Endothelial cell of umbilical vein (primary cell): ENCODE measurements around the gene RAMAC. TPM values are rescaled to one million over a fixed set of nuclear protein-coding genes. Genes with fewer than 3 reads are reported as not detected.

ENCODE experiments used
- BruUV-seq: library from RNA; stranded (reverse); fragments of 400-500 nt; replicated peaks from 2 replicates; lab custom pipeline; 2021; lab: Mats Ljungman, UMichigan
- CTCF ChIA-PET: fragments of 300-600, 350-600 bp; sonication (Branson Sonifier 250); formaldehyde crosslinking; loops from one replicate; lab custom pipeline; 2021; ENCODE audit warnings: antibody characterized with exemption, inconsistent platforms; lab: Charles Lee
- POLR2A ChIA-PET: fragments of 300-600, 350-600 bp; sonication (Branson Sonifier 250); formaldehyde crosslinking; loops from one replicate; lab custom pipeline; 2021; ENCODE audit warnings: antibody characterized with exemption, inconsistent platforms; lab: Charles Lee
- DNase-seq: peaks from one replicate; pipeline ENCODE4 v3.0.0-alpha.2; 2011; ENCODE audit warnings: low read depth, low spot score
- FAIRE-seq: peaks from 2 replicates; lab custom pipeline; 2011; peaks lifted over from hg19 to GRCh38; lab: Jason Lieb, UNC
- H2AFZ ChIP-seq: 2 replicates; pipeline ENCODE4 v1.6.0; 2012; ENCODE audit warnings: low read depth, low read length, control low read depth, inconsistent platforms
- H3K27ac ChIP-seq: 2 replicates; pipeline ENCODE4 v1.5.1; 2011; ENCODE audit warnings: low read depth, mild to moderate bottlenecking, control low read depth, low read length, moderate library complexity; ENCODE audit not compliant: insufficient read depth
- H3K27me3 ChIP-seq, 2 experiments: 2 replicates each; pipeline versions ENCODE4 v1.6.0 to v1.6.1; 2011; ENCODE audit warnings: low read length in 2 of 2, mixed read lengths in 1 of 2; ENCODE audit not compliant: control insufficient read depth in 2 of 2, insufficient read depth in 2 of 2
- H3K36me3 ChIP-seq, 2 experiments: 2 replicates in 1 of 2; 3 replicates in 1 of 2; pipeline ENCODE4 v1.5.1; 2011; ENCODE audit warnings: low read length in 2 of 2, mild to moderate bottlenecking in 1 of 2, moderate library complexity in 1 of 2; ENCODE audit not compliant: control insufficient read depth in 2 of 2, insufficient read depth in 2 of 2; ENCODE audit errors: extremely low read depth in 1 of 2
- H3K4me1 ChIP-seq: 3 replicates; pipeline ENCODE4 v1.5.1; 2011; ENCODE audit warnings: mild to moderate bottlenecking, low read length; ENCODE audit not compliant: control insufficient read depth, insufficient read depth; ENCODE audit errors: extremely low read depth
- H3K4me2 ChIP-seq: 2 replicates; pipeline ENCODE4 v1.6.1; 2011; ENCODE audit warnings: low read length, control low read depth, mixed read lengths; ENCODE audit not compliant: insufficient read depth
- H3K4me3 ChIP-seq, 3 experiments: fragments of 200-600 bp in 1 of 3; sonication (generic), shearing (Covaris generic) in 1 of 3; replicated peaks in 1 of 3; 2 replicates each; pipeline ENCODE4 v1.5.1; 2011 to 2016; ENCODE audit warnings: control low read depth in 3 of 3, low read length in 3 of 3, mild to moderate bottlenecking in 2 of 3, inconsistent platforms in 1 of 3, low read depth in 1 of 3, moderate library complexity in 1 of 3; ENCODE audit not compliant: insufficient read depth in 1 of 3
- H3K79me2 ChIP-seq: 2 replicates; pipeline ENCODE4 v1.6.0; 2012; ENCODE audit warnings: low read length, inconsistent platforms; ENCODE audit not compliant: control insufficient read depth, insufficient read depth
- H3K9ac ChIP-seq: replicated peaks from 2 replicates; pipeline ENCODE3; 2011; ENCODE audit warnings: low read length, control low read depth; ENCODE audit not compliant: insufficient read depth; ENCODE audit errors: extremely low read depth
- H3K9me1 ChIP-seq: replicated peaks from 3 replicates; pipeline ENCODE4 v1.6.0; 2011; ENCODE audit warnings: mild to moderate bottlenecking, low read length; ENCODE audit not compliant: control insufficient read depth, insufficient read depth; ENCODE audit errors: extremely low read depth
- H3K9me3 ChIP-seq: replicated peaks from 2 replicates; pipeline ENCODE4 v1.5.1; 2012; ENCODE audit warnings: low read length, inconsistent platforms; ENCODE audit not compliant: control insufficient read depth, insufficient read depth
- H4K20me1 ChIP-seq: replicated peaks from 2 replicates; pipeline ENCODE3; 2011; ENCODE audit warnings: mild to moderate bottlenecking, low read length; ENCODE audit not compliant: control insufficient read depth, insufficient read depth; ENCODE audit errors: extremely low read depth
- CTCF ChIP-seq, 2 donors: IDR thresholded peaks; 1 replicate in 1 of 2; 2 replicates in 1 of 2; pipeline ENCODE4 v1.5.1; 2011; ENCODE audit warnings: low read length in 2 of 2, mild to moderate bottlenecking in 2 of 2, moderate library complexity in 2 of 2, control low read depth in 1 of 2, inconsistent platforms in 1 of 2, low read depth in 1 of 2; ENCODE audit not compliant: insufficient read depth in 1 of 2; ENCODE audit errors: extremely low read depth in 1 of 2
- EZH2 ChIP-seq: IDR thresholded peaks from 2 replicates; pipeline ENCODE4 v1.6.1; 2012; ENCODE audit warnings: borderline replicate concordance, low read depth, mild to moderate bottlenecking, moderate library complexity, low read length, inconsistent platforms; ENCODE audit not compliant: severe bottlenecking
- FOS ChIP-seq: IDR thresholded peaks from 2 replicates; pipeline ENCODE4 v1.6.1; 2011; ENCODE audit warnings: mild to moderate bottlenecking, low read length, moderate library complexity, borderline replicate concordance; ENCODE audit not compliant: insufficient read depth
- GATA2 ChIP-seq: IDR thresholded peaks from 2 replicates; pipeline ENCODE4 v1.7.0; 2011; ENCODE audit warnings: low read depth, mild to moderate bottlenecking, moderate library complexity, mixed read lengths, low read length; ENCODE audit not compliant: insufficient read length, insufficient read depth
- JUN ChIP-seq: IDR thresholded peaks from 2 replicates; pipeline ENCODE4 v1.6.1; 2011; ENCODE audit warnings: borderline replicate concordance, low read depth; ENCODE audit not compliant: insufficient read length, insufficient read depth
- MYC ChIP-seq: IDR thresholded peaks from one replicate; pipeline ENCODE4 v1.6.1; 2011; ENCODE audit warnings: mild to moderate bottlenecking, low read depth, low read length
- POLR2A ChIP-seq: IDR thresholded peaks from 2 replicates; pipeline ENCODE4 v1.6.1; 2012; ENCODE audit warnings: low read depth, mild to moderate bottlenecking, control low read depth, low read length
- POLR2AphosphoS5 ChIP-seq: IDR thresholded peaks from 2 replicates; pipeline ENCODE4 v1.6.1; 2012; ENCODE audit warnings: low read depth, mild to moderate bottlenecking, control low read depth, low read length, moderate library complexity; ENCODE audit not compliant: insufficient read depth
- dilution Hi-C: fragments of 300-500 bp; cut with MboI; formaldehyde crosslinking; loops from one replicate; pipeline ENCODE4 v1.15.0; 2019; ENCODE audit warnings: low sequenced_read_pairs; ENCODE audit not compliant: extremely low pct_ligation_motif_present
- intact Hi-C: fragments of 100-400 bp; cut with micrococcal nuclease; formaldehyde crosslinking; loops from one replicate; pipeline ENCODE4 v1.10.0; 2022
- polyA plus RNA-seq, 4 experiments: library from polyadenylated mRNA; depleted of rRNA in 3 of 4; stranded (reverse) in 3 of 4; unstranded in 1 of 4; fragments of >200 nt; gene quantifications; 2 replicates each; pipeline versions ENCODE4 v1.2.1 to v1.2.3, GENCODE V29; 2011 to 2012; ENCODE audit warnings: missing spikeins in 1 of 4
- total RNA-seq: library from RNA; stranded (reverse); gene quantifications from 2 replicates; pipeline ENCODE4 v1.2.3, GENCODE V29; 2021
- TF ChIP-seq, protein P1 (sequence below): IDR thresholded peaks from 2 replicates; pipeline ENCODE4 v1.6.1; 2011; ENCODE audit not compliant: insufficient read depth, insufficient read length

RAMAC gene
- total and polyA plus RNA-seq, 2 donors (not counting 3 experiments of a cell fraction or from before 2014, with no cell fraction given) = 12.5 to 14.1 TPM

- Histone ChIP-seq H2AFZ (no peak overlapping the region), H3K4me1 (peaks cover 24% of the 10 kb centered on the region), H3K79me2 (peaks cover 11% of the 10 kb centered on the region), H3K27me3 (no peaks in the 10 kb centered on the region), H3K27ac (no peak overlapping the region), H3K9me3 (no peaks in the 10 kb centered on the region), H3K9ac (no peak overlapping the region), H3K4me3 (no peak overlapping the region), H4K20me1 (no peaks in the 10 kb centered on the region), H3K9me1 (no peaks in the 10 kb centered on the region), H3K4me2 (no peak overlapping the region), H3K36me3 (peaks cover 3 to 6% of the 10 kb centered on the region in 2 experiments)
- no peak for DNase-seq
- no peak for FAIRE-seq
- CTCF ChIA-PET = no interaction called here
- dilution Hi-C loops (no loop called here), intact Hi-C loops (loop anchor here (5.0 to 10.0 kb wide), 3 partner anchors 268 to 551 kb away; partner anchors contain the start of genes BNC1 and RPS17)
- BruUV-seq = no TSS peak
- no peak for TF ChIP-seq FOS
- peak; percentile 29 for TF ChIP-seq POLR2A
- POLR2A ChIA-PET = interaction anchor here (0.6 kb wide), 1 partner anchor 441 kb away, joined by 3 read pairs; no protein-coding TSS in a partner anchor
Observed at GRCh38 chr15:83014205-83014653, 28.2 kb downstream of the RAMAC start.

- Histone ChIP-seq H3K4me3 (no peak overlapping the region), H3K9me3 (no peaks in the 10 kb centered on the region), H3K27me3 (no peaks in the 10 kb centered on the region), H2AFZ (no peak overlapping the region), H3K4me1 (peaks cover 22% of the 10 kb centered on the region), H3K9me1 (no peaks in the 10 kb centered on the region), H3K9ac (no peak overlapping the region), H3K27ac (no peak overlapping the region), H3K79me2 (peaks cover 7% of the 10 kb centered on the region), H4K20me1 (no peaks in the 10 kb centered on the region), H3K4me2 (no peak overlapping the region), H3K36me3 (peaks cover 6 to 9% of the 10 kb centered on the region in 2 experiments)
- no peak for TF ChIP-seq EZH2
- TF ChIP-seq, protein P1, sequence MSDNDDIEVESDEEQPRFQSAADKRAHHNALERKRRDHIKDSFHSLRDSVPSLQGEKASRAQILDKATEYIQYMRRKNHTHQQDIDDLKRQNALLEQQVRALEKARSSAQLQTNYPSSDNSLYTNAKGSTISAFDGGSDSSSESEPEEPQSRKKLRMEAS = no peak
- TF ChIP-seq MYC = no peak
- no peak for TF ChIP-seq POLR2AphosphoS5
- no peak for TF ChIP-seq CTCF (IDR thresholded peaks at IDR 0.05; ENCODE audit: extremely low read depth in 1 of 2, insufficient read depth in 1 of 2, low read depth in 1 of 2, low read length in 2 of 2)
- no peak for TF ChIP-seq JUN
- TF ChIP-seq POLR2A = no peak
- no peak for TF ChIP-seq FOS
- TF ChIP-seq GATA2 = no peak
- ChIA-PET CTCF (no interaction called here), POLR2A (no interaction called here)
- FAIRE-seq (no peak), DNase-seq (no peak)
- intact Hi-C loops (loop anchor here (10.0 kb wide), 1 partner anchor 549 kb away; no protein-coding TSS in a partner anchor), dilution Hi-C loops (no loop called here)
- BruUV-seq = no TSS peak
Observed at GRCh38 chr15:83015361-83015760, 29.4 kb downstream of the RAMAC start.
